HCT116 (cell line): ENCODE measurements around the gene MOCS1.

Source experiments
- CTCF ChIP-seq, 3 experiments: fragments of 200-600 bp in 1 of 3; sonication (generic) in 1 of 3; IDR thresholded peaks in 2 of 3; conservative IDR thresholded peaks in 1 of 3; 2 replicates each; pipeline ENCODE4 v1.5.1; 2012 to 2017; ENCODE audit warnings: low read depth in 2 of 3, low read length in 2 of 3, antibody characterized with exemption in 1 of 3, borderline replicate concordance in 1 of 3, control low read depth in 1 of 3, mild to moderate bottlenecking in 1 of 3, mixed read lengths in 1 of 3, mixed run types in 1 of 3, moderate library complexity in 1 of 3; ENCODE audit not compliant: insufficient read depth in 1 of 3
- EZH2phosphoT487 ChIP-seq: fragments of 200-600 bp; IDR thresholded peaks from 2 replicates; pipeline ENCODE4 v1.6.1; 2018; ENCODE audit warnings: antibody characterized with exemption, borderline replicate concordance
- MAX ChIP-seq: IDR thresholded peaks from 2 replicates; pipeline ENCODE4 v1.6.1; 2012
- POLR2A ChIP-seq: IDR thresholded peaks from 2 replicates; pipeline ENCODE4 v1.7.0; 2011; ENCODE audit warnings: borderline replicate concordance; ENCODE audit not compliant: insufficient read depth, insufficient read length; ENCODE audit errors: extremely low read depth
- POLR2AphosphoS5 ChIP-seq: IDR thresholded peaks from 2 replicates; pipeline ENCODE4 v1.6.1; 2011; ENCODE audit warnings: mild to moderate bottlenecking, low read depth, low read length, moderate library complexity
- REST ChIP-seq: IDR thresholded peaks from 2 replicates; pipeline ENCODE4 v1.6.1; 2012; ENCODE audit warnings: low read depth
- SP1 ChIP-seq: IDR thresholded peaks from 2 replicates; pipeline ENCODE4 v1.6.1; 2012; ENCODE audit warnings: low read depth
- SRF ChIP-seq: IDR thresholded peaks from 2 replicates; pipeline ENCODE4 v1.6.1; 2012; ENCODE audit warnings: low read depth
- ZBTB33 ChIP-seq: IDR thresholded peaks from 2 replicates; pipeline ENCODE4 v1.6.1; 2011; ENCODE audit warnings: mild to moderate bottlenecking, low read length, moderate library complexity; ENCODE audit not compliant: insufficient replicate concordance; ENCODE audit errors: extremely low read depth
- ZNF274 ChIP-seq: fragments of 200-500 bp; sonication (Bioruptor generic); IDR thresholded peaks from 2 replicates; pipeline ENCODE4 v1.6.1; 2014; ENCODE audit warnings: mild to moderate bottlenecking, low read depth, low read length, inconsistent platforms

GRCh38 chr6:39884696-39885095 is 49.6 kb downstream of the MOCS1 start:
- TF ChIP-seq CTCF (IDR thresholded peaks at IDR 0.05 in 2 of 3, conservative IDR thresholded peaks at IDR 0.05 in 1 of 3; ENCODE audit: borderline replicate concordance in 1 of 3, insufficient read depth in 1 of 3, low read depth in 2 of 3, low read length in 2 of 3) (no peak), REST (no peak), MAX (no peak), POLR2AphosphoS5 (no peak), ZNF274 (no peak), EZH2phosphoT487 (no peak), POLR2A (no peak), SP1 (no peak), SRF (no peak), ZBTB33 (no peak)
